Sigmoid colon (tissue), 7 donors: Measurements from ENCODE around the gene HMCN1. TPM values are rescaled to one million over a fixed set of nuclear protein-coding genes. Genes with fewer than 3 reads are reported as not detected.

ENCODE experiments used
- DNase-seq: peaks from one replicate; pipeline ENCODE4 v3.0.0-alpha.2; 2019
- H3K27ac ChIP-seq, 4 donors: fragments of 200-600 bp; sonication (generic); one replicate each; pipeline ENCODE4 v1.5.1; 2016 to 2019; ENCODE audit warnings: mild to moderate bottlenecking in 1 of 4
- H3K27me3 ChIP-seq, 3 donors: fragments of 200-600 bp; sonication (generic); one replicate each; pipeline ENCODE4 v1.5.1; 2019; ENCODE audit warnings: mild to moderate bottlenecking in 1 of 3
- H3K36me3 ChIP-seq, 4 donors: fragments of 200-600 bp; sonication (generic); one replicate each; pipeline ENCODE4 v1.5.1; 2016 to 2019
- H3K4me1 ChIP-seq, 4 donors: fragments of 200-600 bp; sonication (generic); one replicate each; pipeline ENCODE4 v1.5.1; 2017 to 2019
- H3K4me3 ChIP-seq, 4 donors: fragments of 200-600 bp; sonication (generic); one replicate each; pipeline ENCODE4 v1.5.1; 2017 to 2019; ENCODE audit warnings: mild to moderate bottlenecking in 2 of 4, moderate library complexity in 1 of 4
- H3K9me3 ChIP-seq, 4 donors: fragments of 200-600 bp in 3 of 4; sonication (generic) in 3 of 4; one replicate each; pipeline versions ENCODE4 v1.5.1 to v1.6.1; 2013 to 2019
- CTCF ChIP-seq, 4 experiments: fragments of 450-650 bp in 3 of 4; fragments of 200-600 bp in 1 of 4; IDR thresholded peaks; one replicate each; pipeline ENCODE4 v1.5.1; 2016 to 2019; ENCODE audit warnings: antibody characterized with exemption in 4 of 4, mild to moderate bottlenecking in 3 of 4, moderate library complexity in 2 of 4
- EP300 ChIP-seq, 4 donors: sonication (generic); formaldehyde crosslinking; IDR thresholded peaks; one replicate each; pipeline ENCODE4 v1.6.1; 2017; ENCODE audit warnings: antibody characterized with exemption in 4 of 4
- POLR2A ChIP-seq, 2 donors: fragments of 450-650 bp; IDR thresholded peaks; one replicate each; pipeline ENCODE4 v1.6.1; 2016; ENCODE audit warnings: antibody characterized with exemption in 2 of 2, mild to moderate bottlenecking in 2 of 2, moderate library complexity in 2 of 2
- POLR2AphosphoS5 ChIP-seq, 4 donors: sonication (generic); formaldehyde crosslinking; IDR thresholded peaks; one replicate each; pipeline ENCODE4 v1.6.1; 2017; ENCODE audit warnings: antibody characterized with exemption in 4 of 4
- WGBS, 2 donors: extraction: QIAGEN DNeasy Blood & Tissue Kit; methylation state at CpG; one replicate each; pipeline ENCODE4 v1.1.7; 2013; 5-methylcytosine and 5-hydroxymethylcytosine counted together
- intact Hi-C: fragments of 100-400 bp; cut with DNase I; formaldehyde crosslinking; loops from one replicate; pipeline ENCODE4 v1.15.1; 2023
- polyA plus RNA-seq, 3 donors: library from polyadenylated mRNA; stranded (reverse); fragments of 200-250 nt; gene quantifications; one replicate each; pipeline ENCODE4 v1.2.3, GENCODE V29; 2013
- total RNA-seq, 4 donors: library from RNA; depleted of rRNA; stranded (reverse); fragments of >200 nt; gene quantifications; one replicate each; pipeline ENCODE4 v1.1.0, GENCODE V29; 2016
- donor health status: healthy with polysubstance abuse.
- donor health status: Bipolar disorder and iron deficiency.
- donor health status: healthy.

Gene HMCN1
- total and polyA plus RNA-seq, 7 donors = under 0.01 to 22.7 (median 6.7) TPM

GRCh38 chr1:186142916-186143315 is 408.7 kb downstream of the HMCN1 start:
- intact Hi-C loops = no loop called here
- no peak overlapping the region for H3K27ac ChIP-seq
- H3K4me3 ChIP-seq = no peak overlapping the region
- H3K9me3 ChIP-seq = no peaks in the 10 kb centered on the region
- DNase-seq = no peak
- H3K27me3 ChIP-seq = no peaks in the 10 kb centered on the region
- peaks cover 0 to 19% (median 6%) of the 10 kb centered on the region in 4 donors for H3K4me1 ChIP-seq
- no peaks in the 10 kb centered on the region for H3K36me3 ChIP-seq
- no peak for TF ChIP-seq POLR2A (IDR thresholded peaks at IDR 0.05)
- TF ChIP-seq EP300 (IDR thresholded peaks at IDR 0.05) = no peak
- no peak for TF ChIP-seq POLR2AphosphoS5 (IDR thresholded peaks at IDR 0.05)
- no peak for TF ChIP-seq CTCF (IDR thresholded peaks at IDR 0.05)

- H3K4me3 ChIP-seq = no peak overlapping the region
- no peaks in the 10 kb centered on the region for H3K9me3 ChIP-seq
- no peak for DNase-seq
- H3K36me3 ChIP-seq = no peaks in the 10 kb centered on the region
- intact Hi-C loops = no loop called here
- no peak overlapping the region for H3K27ac ChIP-seq
- no peaks in the 10 kb centered on the region for H3K27me3 ChIP-seq
- peaks cover 0 to 19% (median 6%) of the 10 kb centered on the region in 4 donors for H3K4me1 ChIP-seq
- TF ChIP-seq POLR2A (IDR thresholded peaks at IDR 0.05) (no peak), CTCF (IDR thresholded peaks at IDR 0.05) (no peak), EP300 (IDR thresholded peaks at IDR 0.05) (no peak), POLR2AphosphoS5 (IDR thresholded peaks at IDR 0.05) (no peak)
These were observed 409.3 kb downstream of the HMCN1 start for GRCh38 chr1:186143481-186143880.

GRCh38 chr1:186144505-186144904 is 410.3 kb downstream of the HMCN1 start:
- no peak for TF ChIP-seq EP300 (IDR thresholded peaks at IDR 0.05)
- no peak for TF ChIP-seq POLR2AphosphoS5 (IDR thresholded peaks at IDR 0.05)
- no peak for TF ChIP-seq POLR2A (IDR thresholded peaks at IDR 0.05)
- TF ChIP-seq CTCF (IDR thresholded peaks at IDR 0.05) = no peak
- peaks cover 0 to 10% (median 3%) of the 10 kb centered on the region in 4 donors for H3K4me1 ChIP-seq
- 67 to 82% methylated on average over 5 of the region's 5 CpGs for WGBS, 2 donors
- H3K36me3 ChIP-seq = no peaks in the 10 kb centered on the region
- H3K9me3 ChIP-seq = no peaks in the 10 kb centered on the region
- H3K27ac ChIP-seq = no peak overlapping the region
- H3K27me3 ChIP-seq = no peaks in the 10 kb centered on the region
- intact Hi-C loops = no loop called here
- DNase-seq = no peak
- H3K4me3 ChIP-seq = no peak overlapping the region

- TF ChIP-seq POLR2AphosphoS5 (IDR thresholded peaks at IDR 0.05) (no peak), POLR2A (IDR thresholded peaks at IDR 0.05) (no peak), EP300 (IDR thresholded peaks at IDR 0.05) (no peak), CTCF (IDR thresholded peaks at IDR 0.05) (no peak)
- H3K27ac ChIP-seq = no peak overlapping the region
- H3K36me3 ChIP-seq = no peaks in the 10 kb centered on the region
- no peak for DNase-seq
- WGBS, 2 donors = 76 to 90% methylated on average over 2 of the region's 2 CpGs
- H3K27me3 ChIP-seq = no peaks in the 10 kb centered on the region
- no peaks in the 10 kb centered on the region for H3K9me3 ChIP-seq
- intact Hi-C loops = no loop called here
- no peak overlapping the region for H3K4me3 ChIP-seq
- H3K4me1 ChIP-seq = peaks cover 0 to 14% (median 6%) of the 10 kb centered on the region in 4 donors
These were observed 412.8 kb downstream of the HMCN1 start for GRCh38 chr1:186146974-186147373.

- Histone ChIP-seq H3K4me1 (peaks cover 0 to 32% (median 22%) of the 10 kb centered on the region in 4 donors), H3K9me3 (no peaks in the 10 kb centered on the region), H3K27ac (no peak overlapping the region), H3K4me3 (no peak overlapping the region), H3K36me3 (peaks cover 0 to 4% (median 0%) of the 10 kb centered on the region in 4 donors), H3K27me3 (no peaks in the 10 kb centered on the region)
- intact Hi-C loops = no loop called here
- no peak for TF ChIP-seq CTCF (IDR thresholded peaks at IDR 0.05)
- TF ChIP-seq POLR2AphosphoS5 (IDR thresholded peaks at IDR 0.05) = no peak
- TF ChIP-seq EP300 (IDR thresholded peaks at IDR 0.05) = no peak
- TF ChIP-seq POLR2A (IDR thresholded peaks at IDR 0.05) = no peak
- no peak for DNase-seq
- WGBS, 2 donors = 75 to 85% methylated on average over 2 of the region's 2 CpGs
These were observed 415.4 kb downstream of the HMCN1 start for GRCh38 chr1:186149591-186149990.
